Middle frontal gyrus (tissue), 1 donor: ENCODE data around the gene ABLIM1.
A peak's percentile ranks its signal among the peaks of the same experiment; 100 is the strongest.

Experiments
- DNase-seq: peaks from one replicate; pipeline ENCODE4 v3.0.0-alpha.2; 2015; ENCODE audit warnings: low spot score; ENCODE audit errors: extremely low spot score

The ABLIM1 gene

DNA sequence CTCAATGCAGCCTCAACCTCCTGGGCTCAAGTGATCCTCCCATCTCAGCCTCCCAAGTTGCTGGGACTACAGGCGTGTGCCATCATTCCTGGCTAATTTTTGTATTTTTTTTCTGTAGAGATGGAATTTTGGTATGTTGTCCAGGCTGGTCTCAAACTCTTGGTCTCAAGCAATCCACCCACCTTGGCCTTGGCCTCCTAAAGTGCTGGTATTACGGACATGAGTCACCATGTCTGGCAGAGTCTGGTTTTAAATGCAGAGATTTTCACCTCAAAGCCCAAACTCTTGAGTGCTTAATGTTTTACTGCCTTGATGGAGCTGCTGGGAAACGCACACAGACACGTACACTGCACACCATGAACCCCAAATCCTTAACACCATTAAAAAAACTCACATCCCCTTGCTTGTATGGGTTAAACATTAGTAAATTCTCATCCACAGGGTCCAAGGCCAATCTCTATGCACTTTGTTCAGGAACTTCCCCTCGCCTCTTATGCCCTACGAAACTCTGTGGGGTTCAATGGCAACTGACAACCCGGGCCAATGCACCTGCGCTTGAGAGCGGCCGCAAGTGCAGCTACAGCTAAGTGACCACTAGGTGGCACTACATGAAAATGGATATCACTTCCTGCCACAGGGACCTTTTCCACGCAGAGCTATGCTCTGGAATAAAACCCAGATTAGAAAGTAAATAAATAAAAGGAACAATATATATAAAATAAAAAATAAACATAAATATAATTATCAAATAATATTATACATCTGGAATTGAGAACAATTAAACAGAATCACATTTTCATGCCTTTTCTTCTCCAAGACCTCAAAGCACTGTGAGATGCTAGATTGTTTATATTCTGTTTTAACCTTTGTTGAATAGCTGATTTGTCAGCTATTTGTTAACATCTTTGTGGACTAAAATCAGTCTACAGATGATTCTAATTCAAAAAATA lies 186.8 kb downstream of the ABLIM1 start:
- peak; percentile 33 for DNase-seq

DNA sequence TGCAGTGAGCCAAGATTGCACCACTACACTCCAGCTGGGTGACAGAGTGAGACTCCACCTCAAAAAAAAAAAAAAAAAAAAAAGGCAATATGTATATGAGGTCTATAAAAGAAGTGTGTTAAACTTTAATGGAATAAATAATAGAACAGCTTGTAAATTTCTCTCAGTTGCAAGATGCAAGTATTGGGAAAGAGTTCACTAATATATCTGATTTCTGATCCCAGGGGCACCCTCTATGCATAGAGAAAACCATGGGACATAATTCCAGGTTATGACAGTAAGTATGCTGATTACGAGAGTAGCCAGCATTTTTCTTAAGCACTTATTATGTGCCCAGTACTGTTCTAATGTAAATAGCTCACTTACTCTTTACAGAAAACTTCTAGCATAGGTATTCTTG lies 187.7 kb downstream of the ABLIM1 start:
- no peak for DNase-seq

DNA sequence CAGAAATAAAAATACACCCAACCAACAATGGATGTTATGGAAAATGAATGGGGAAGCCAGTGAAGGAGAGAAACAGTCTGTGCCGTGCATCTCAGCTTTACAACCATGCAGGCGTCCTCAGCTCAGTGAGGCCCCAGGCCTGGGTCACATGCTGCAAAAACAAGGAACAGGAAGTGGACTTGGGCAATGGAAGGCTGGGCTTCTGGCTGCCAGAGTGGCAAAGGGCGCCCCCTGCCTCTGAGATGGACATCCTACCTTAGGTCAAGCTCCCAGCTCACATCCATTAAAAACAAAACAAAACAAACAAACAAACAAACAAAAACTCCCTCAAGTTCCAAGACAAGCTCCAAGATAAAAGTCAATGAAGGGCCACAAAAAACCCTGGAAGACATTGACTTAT lies 199.1 kb downstream of the ABLIM1 start:
- no peak for DNase-seq

DNA sequence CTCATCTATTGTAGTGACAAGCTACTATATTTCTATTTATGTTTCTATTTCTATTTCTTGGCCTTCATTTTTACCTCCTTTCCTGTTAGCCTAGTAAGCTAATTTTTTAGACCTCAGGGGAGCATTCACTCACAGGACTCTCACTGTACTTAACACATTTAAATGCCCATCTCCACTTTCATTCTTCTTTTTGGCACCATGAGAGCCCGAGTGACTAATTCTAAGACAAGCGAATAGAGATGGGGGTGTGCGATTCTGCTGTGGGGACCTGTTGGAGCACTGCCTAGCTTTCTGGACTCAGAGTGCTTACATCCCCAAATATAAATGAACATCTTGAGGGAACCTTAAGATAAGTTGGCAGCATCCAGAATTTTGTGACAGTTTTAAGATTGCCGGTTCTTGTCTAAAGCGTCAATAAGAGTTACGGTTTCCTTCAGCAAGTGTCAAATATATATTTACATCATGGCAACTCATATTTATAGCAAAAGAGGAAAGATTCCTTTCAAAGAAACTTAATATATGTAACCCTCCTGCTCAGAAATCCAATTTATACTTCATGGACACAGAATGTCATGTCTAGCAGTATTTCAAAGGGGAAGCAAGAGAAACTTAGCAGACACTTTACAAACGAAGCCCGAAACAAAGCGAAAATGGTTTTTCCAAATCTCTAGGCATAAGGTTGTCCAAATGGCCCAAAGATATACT lies 199.7 kb downstream of the ABLIM1 start:
- DNase-seq: no peak

DNA sequence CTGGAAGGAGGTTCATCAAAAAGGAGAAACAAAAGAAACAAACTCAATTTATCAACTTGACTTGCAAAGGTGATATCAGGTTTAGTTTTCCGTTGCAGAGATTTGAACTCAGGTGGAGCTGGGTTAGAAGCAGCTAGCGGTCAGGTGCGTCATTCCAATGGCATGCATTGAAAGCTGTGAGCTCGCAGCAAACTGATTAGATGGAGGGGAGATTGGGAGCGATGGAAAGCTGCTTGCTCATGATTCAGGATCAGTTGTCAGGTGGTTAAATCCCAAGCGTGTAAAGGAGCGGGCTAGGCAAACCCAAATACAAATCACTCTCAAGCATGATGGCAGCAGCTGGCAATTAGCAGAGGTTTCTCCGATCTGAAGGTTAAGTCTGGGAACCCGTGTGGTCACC lies 204.5 kb downstream of the ABLIM1 start:
- no peak for DNase-seq

DNA sequence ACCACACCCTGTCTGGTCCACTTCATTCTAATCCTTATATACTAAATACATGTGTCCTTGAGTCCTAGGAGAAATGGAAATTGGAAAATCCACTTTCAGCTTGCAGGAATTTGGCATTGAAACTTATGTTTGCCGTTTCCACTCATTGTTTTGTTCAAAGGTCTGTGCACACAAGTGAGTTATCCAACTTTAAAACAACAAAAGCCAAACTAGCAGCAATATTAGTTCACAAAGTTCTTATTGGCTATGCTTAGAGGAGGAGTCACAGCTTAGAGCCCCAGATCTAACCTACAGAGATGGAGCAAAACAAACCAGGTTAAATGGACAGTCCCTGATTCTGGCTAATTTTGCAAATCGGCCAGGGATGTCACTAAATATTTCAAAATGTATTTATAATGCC lies 209.2 kb downstream of the ABLIM1 start:
- DNase-seq: no peak

DNA sequence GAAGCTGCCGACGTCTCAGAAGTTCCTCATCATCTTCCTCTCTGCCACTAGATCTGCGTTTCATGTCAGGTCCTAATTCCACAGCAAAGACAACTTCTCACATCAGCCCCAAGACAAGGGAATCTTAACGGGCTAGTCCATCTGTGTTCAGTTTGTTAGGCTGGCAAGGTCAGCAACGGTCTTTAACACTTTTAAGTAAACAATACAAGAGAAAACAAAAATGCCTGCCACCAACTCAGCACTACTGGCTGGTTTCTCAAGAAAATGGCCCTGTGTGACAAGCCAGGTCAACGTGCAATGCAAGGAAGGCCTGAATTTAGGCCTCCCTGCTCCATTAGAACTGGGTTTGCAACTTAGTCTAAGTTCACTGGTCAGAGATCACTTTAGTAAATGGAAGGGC lies 212.7 kb downstream of the ABLIM1 start:
- no peak for DNase-seq

DNA sequence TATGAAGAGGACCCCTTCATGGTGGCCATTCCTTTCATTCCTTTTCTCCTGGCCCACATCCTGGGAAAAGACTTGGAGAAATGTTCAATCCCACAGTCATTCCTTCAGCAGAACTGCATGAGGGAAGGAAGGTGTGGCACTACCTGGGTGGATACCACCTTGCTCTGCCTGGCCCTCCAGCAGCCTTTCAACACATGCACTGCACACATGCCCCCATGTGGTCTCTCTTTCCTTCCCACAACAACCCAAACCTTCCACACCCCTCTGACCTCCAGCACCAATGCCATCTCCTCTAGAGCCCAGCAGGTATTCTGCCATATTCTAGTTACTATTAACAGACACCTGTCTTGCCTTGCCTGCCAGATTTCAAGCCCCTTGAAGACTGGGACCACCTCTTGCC lies 213.3 kb downstream of the ABLIM1 start:
- DNase-seq: no peak

DNA sequence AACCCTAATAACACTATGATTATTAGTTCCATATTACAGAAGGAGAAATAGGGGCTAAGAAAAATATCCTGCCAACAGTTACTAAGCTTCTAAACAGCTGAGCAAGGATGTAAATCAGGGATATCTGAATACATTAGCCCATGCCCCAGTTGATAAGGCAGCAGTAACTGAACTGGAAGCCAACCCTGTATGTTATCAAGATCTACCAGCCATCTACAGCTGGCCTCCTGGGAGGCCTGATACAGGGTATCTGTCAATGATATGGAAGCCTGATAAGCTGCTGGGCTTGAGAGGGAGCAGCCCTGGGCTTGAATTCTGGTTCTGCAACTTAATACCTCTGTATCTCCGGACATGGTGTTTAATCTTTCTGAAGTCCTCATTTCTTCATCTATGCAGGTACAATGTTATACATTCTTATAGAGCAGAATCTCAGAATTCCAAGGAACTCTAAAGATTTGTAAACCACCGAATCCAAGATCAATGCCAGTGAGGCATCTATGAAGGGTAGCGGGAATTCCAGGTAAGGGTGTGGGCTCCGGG lies 215.9 kb downstream of the ABLIM1 start:
- no peak for DNase-seq

DNA sequence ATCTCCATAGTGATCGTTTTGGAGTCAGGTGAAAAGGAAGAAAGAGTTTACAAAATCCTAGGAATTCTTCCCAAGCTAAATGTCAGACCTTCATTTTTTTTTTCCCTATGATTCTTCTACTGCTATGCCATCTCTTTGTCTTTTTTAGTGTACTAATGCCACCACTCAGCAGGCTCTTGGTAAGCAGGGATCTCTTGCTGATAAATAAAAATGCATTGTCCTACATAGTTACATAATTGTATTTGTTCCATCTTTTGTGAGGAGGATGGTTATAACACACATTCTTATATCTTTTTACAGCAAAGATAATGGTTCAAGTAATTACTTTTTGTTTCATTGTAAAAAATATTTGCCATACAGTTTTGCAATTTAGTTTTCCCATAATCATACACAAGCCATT lies 217.0 kb downstream of the ABLIM1 start:
- no peak for DNase-seq

DNA sequence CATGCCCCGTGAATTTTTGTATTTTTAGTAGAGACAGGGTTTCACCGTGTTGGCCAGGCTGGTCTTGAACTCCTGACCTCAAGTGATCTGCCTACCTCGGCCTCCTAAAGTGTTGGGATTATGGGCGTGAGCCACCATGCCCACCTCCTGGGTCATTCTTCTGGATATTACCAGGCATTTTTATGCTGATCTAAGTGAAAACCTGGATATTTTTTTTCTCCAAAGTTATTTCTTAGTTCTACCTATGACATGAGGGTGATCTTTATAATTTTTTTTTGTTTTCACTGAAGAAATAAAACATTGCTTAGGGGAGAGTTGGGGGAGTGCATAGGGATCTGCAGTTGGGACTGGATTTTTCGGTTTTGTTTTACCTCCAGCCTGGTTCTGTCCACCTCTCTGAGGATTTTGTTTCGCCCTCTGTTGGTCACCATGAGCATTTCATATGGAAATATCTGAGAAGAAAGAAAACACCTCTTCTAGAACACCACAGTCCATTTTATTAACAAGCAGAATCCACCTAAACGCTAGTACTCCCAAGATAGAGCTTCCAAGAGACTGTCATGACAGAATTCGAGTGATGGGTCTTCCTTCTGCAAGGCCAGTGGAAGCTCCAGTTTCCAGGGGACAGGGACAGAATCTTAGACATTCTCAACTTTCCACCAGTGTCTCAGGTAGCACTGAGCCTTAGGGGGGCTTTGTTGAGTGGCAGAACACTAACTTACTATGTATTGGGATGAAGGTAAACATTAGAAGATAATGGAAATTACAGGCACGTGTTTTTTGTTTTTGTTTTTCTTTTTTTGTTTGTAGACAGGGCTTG lies 220.4 kb downstream of the ABLIM1 start:
- no peak for DNase-seq

DNA sequence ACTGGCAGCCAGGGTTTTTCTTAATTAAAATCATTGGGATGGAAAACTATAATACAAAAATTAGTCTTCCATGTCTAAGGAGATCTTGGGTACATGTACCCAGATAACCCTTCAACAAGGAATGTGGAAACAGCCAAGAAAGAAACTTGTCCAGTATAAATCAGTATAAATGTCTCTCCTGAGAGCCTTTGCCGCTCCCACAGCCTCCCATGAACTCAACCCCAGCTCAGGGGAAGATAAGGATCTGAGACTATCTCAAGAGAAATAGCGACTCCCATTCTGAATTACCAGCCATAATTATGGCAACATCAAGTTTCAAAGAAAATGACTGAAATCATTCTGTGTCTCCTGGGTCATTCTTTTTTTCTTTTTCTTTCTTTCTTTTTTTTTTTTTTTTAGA lies 221.1 kb downstream of the ABLIM1 start:
- DNase-seq: no peak

DNA sequence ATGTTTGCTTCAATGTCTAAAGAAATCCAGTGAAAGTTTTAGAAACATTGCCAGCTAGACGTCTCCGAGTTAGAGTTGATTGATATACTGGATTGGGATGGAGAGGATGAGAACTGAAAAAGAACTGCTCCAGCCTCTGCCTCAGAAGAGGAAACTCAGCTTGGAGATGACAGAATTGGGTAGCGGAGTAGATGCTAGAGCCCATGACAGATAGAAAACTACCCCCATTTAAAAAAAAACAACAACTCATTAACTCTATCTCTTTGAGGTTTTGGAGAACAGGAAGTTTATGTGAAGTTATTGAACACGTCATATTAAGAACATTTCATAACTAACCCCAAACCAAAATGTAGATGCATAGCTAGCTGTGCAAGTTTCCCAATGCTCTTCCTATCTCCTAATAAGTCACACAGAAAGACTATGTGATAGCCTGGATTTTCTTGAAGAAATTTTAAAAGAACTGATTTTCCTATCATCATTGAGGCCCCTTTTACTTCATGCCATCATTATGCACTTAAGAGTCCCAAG lies 225.4 kb downstream of the ABLIM1 start:
- no peak for DNase-seq

DNA sequence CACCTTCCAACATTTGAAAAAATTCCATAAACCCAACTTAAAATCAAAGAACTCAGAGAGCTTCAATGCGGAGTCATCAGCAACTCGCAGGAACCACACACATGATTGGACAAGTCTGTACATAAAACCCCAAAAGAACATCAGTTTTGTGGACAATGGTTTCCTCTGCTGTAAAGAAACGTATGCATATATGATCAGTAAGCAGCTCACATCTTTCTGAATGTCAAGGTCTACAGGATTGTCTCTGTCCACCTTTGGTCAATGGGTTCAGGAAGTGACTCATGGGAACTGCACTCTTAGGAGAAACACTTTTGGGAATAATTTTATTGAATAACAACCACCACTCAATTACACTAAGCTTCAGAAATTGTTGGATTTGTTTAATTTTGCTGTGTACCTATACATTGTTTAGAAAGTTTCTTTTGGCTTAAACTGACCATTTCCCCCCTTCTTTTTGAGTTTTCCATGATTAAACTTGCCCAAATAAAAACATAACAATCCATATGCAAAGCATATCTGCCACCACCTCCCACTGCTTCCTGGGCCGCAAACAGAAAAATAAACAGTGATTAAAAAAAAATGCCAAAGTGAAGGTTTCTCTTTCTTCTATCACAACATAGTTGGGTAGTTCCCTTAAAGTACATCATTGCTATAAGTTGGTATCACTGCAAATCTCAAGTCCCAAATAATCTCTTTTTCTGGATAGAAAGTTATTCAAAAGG lies 226.5 kb downstream of the ABLIM1 start:
- no peak for DNase-seq

DNA sequence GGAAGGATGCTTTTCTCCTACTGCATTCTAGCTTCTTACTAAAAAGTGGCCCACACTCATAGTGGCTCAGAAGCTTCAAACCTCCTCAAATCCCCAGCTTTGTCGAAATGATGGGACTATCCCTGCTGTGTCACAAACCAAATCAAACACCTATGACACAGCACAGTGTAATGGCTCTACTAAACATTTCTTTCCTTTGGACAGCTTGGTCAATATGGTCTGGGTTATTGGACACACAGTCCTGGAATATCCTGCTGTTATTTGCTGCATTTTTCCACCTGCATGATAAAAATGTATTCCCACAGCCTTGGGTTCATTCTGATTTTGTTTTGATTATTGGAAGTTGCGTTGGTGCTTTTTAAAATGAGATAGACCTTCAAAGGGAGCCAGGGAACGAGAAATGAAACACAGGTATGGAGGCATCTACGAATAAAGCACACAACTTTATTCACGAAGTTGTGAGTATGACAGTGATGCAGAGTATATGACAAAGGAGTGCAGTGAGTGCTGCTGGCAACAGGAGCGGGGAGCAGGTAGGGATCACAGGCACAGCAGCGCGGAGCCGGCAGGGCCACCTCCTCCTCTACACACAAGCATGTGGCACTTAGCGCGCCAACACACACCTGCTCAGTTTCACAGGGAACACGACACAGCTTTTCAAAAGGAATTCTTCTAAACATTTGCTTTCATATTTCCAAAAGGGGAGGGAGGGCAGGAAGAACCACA lies 227.2 kb downstream of the ABLIM1 start:
- no peak for DNase-seq

DNA sequence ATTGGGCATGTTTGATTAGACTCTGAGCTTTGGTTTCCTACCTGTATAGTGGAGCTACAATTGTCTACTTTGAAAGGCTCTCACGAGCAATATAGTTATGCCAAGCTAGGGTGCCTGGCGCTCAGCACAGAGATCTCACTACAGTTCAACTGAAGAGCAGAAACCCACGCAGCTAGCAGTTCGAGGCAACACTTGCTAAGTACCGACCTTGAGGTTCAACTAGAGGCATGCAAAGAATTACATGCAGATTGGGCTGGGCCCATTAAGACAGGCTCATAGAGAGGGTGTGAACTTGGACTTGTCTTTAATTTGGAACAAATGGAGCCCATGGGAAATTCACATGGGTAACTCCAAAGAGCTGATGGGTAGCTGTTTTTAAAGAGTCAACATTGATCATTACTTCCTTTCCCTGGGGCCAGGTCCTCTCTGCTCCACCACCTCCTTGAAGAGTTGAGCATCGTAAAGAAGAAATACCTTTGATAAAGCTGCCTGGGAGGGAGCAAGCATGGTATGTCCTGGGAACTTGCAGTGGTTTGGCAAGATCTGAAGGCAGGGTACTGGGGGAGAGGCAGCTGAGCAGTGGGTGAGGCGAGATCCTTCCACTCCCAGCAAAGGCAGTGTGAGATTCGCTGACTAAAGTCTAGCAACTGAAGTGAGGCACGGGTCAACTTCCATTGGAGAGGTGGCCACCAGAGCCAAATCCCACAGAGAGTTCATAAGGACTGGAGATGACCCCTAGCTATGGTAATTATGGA lies 228.3 kb downstream of the ABLIM1 start:
- no peak for DNase-seq

DNA sequence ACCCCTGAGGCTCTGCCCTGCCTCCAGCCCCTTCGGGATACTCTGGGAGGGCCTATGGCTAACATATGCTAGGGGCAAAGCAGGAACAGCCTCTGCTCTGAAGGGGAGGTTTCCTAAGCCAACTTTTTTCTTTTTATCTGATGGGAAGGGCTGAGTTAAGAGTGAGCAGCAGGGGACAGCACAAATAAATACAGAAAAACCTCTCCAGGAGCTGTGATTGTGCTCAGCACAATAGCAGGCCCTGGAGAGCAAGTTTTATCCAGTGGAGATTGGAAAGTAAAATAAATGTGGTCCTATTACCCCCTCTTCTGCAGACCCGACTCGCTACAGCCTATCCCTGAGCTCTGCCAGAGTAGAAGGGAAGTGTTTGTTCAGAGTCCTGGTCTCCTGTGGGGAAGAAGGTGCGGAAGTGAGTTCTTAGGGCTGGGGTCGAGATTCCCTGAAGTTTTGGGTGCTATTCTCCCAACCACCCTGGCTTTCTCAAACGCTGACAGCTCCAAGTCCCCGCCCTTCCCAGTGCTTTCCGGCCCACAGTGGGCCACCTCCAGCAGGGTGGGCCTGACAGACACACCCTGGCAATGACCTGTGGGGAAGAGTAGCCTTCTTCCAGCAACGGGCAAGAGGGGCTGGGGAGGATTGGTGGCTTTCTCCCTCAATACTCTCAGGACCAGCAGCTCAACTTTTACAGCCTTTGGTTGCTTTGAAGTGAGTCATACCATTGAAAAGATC lies 230.8 kb downstream of the ABLIM1 start:
- no peak for DNase-seq

DNA sequence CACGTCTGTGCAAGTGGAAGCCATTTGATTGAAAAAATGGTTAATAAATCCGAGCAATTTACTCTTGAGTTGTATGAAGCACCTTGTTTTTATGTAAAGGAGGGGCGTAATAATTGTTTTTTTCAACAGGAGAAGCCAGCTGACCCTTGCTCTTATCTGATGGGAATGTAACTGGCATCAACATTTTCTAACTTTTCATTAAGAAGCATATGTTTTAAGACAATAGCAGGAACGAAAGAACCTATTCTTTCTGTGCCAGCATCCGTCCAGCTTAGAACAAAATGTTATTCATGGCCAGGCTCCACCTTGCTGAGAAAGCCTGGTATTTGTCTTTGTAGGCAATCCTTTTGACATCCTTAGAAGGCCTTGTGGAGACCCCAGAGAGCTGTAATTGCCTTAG lies 231.6 kb downstream of the ABLIM1 start:
- DNase-seq: no peak
